Peyer's patch (tissue), 4 donors: ENCODE data around the gene FBXO36.

Experiments
- POLR2A ChIP-seq, 2 donors: fragments of 450-650 bp; IDR thresholded peaks; one replicate each; pipeline ENCODE4 v1.5.1; 2017; ENCODE audit warnings: antibody characterized with exemption in 2 of 2, mild to moderate bottlenecking in 2 of 2, moderate library complexity in 2 of 2
- TF ChIP-seq, protein P1 (sequence below), 6 experiments: fragments of 450-650 bp in 4 of 6; fragments of 200-600 bp in 2 of 6; sonication (generic) in 1 of 6; IDR thresholded peaks; one replicate each; pipeline ENCODE4 v1.5.1; 2017 to 2019; ENCODE audit warnings: antibody characterized with exemption in 6 of 6, mild to moderate bottlenecking in 3 of 6, moderate library complexity in 1 of 6

DNA sequence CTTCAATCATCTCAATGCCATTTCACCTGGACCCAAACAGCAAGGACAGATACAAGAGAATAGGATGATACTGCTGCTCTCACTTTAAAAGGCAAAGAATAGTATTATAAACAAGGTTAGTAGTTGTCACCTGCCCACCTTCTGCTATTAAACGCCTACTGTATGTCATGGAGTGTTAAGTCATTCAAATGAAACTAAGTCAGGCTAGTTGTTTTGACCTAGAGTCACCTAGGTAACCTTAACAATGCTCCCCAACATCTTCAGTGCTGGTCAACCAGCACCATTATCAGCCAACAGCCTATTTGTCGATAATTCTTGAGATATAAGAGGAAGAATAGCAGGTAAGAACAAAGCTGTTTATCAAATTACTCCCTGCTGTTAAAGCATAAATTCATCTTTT lies 39.7 kb upstream of the FBXO36 start:
- TF ChIP-seq, protein P1, sequence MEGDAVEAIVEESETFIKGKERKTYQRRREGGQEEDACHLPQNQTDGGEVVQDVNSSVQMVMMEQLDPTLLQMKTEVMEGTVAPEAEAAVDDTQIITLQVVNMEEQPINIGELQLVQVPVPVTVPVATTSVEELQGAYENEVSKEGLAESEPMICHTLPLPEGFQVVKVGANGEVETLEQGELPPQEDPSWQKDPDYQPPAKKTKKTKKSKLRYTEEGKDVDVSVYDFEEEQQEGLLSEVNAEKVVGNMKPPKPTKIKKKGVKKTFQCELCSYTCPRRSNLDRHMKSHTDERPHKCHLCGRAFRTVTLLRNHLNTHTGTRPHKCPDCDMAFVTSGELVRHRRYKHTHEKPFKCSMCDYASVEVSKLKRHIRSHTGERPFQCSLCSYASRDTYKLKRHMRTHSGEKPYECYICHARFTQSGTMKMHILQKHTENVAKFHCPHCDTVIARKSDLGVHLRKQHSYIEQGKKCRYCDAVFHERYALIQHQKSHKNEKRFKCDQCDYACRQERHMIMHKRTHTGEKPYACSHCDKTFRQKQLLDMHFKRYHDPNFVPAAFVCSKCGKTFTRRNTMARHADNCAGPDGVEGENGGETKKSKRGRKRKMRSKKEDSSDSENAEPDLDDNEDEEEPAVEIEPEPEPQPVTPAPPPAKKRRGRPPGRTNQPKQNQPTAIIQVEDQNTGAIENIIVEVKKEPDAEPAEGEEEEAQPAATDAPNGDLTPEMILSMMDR (IDR thresholded peaks at IDR 0.05), result no peak
- no peak for TF ChIP-seq POLR2A (IDR thresholded peaks at IDR 0.05)
